Renal pelvis (tissue), 12 donors: Measurements from ENCODE around the gene IQGAP1. TPM values are rescaled to one million over a fixed set of nuclear protein-coding genes. Genes with fewer than 3 reads are reported as not detected.
"Not testable (repeated sequence)": the region's sequence is repeated elsewhere in the genome, so short reads cannot be mapped to it uniquely, and the experiment has no call there.

Source experiments
- DNase-seq: peaks from one replicate; pipeline ENCODE4 v3.0.0-alpha.2; 2013
- long read RNA-seq, 16 experiments: transcript quantifications; one replicate each; lab custom pipeline, GENCODE V29; 2026
- polyA plus RNA-seq, 3 donors: library from polyadenylated mRNA; unstranded; fragments of 120-200 nt; gene quantifications; one replicate each; pipeline ENCODE4 v1.2.1, GENCODE V29; 2013; ENCODE audit not compliant: insufficient read length in 3 of 3

Gene IQGAP1, protein sequence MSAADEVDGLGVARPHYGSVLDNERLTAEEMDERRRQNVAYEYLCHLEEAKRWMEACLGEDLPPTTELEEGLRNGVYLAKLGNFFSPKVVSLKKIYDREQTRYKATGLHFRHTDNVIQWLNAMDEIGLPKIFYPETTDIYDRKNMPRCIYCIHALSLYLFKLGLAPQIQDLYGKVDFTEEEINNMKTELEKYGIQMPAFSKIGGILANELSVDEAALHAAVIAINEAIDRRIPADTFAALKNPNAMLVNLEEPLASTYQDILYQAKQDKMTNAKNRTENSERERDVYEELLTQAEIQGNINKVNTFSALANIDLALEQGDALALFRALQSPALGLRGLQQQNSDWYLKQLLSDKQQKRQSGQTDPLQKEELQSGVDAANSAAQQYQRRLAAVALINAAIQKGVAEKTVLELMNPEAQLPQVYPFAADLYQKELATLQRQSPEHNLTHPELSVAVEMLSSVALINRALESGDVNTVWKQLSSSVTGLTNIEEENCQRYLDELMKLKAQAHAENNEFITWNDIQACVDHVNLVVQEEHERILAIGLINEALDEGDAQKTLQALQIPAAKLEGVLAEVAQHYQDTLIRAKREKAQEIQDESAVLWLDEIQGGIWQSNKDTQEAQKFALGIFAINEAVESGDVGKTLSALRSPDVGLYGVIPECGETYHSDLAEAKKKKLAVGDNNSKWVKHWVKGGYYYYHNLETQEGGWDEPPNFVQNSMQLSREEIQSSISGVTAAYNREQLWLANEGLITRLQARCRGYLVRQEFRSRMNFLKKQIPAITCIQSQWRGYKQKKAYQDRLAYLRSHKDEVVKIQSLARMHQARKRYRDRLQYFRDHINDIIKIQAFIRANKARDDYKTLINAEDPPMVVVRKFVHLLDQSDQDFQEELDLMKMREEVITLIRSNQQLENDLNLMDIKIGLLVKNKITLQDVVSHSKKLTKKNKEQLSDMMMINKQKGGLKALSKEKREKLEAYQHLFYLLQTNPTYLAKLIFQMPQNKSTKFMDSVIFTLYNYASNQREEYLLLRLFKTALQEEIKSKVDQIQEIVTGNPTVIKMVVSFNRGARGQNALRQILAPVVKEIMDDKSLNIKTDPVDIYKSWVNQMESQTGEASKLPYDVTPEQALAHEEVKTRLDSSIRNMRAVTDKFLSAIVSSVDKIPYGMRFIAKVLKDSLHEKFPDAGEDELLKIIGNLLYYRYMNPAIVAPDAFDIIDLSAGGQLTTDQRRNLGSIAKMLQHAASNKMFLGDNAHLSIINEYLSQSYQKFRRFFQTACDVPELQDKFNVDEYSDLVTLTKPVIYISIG (N-terminal part only)
- 100 to 1,000 TPM; 127 to 186 (median 167) TPM for polyA plus RNA-seq
- long read RNA-seq, donor 1, partial matches to known transcripts = 34 of 37 reads
- long read RNA-seq, donor 1, other reads (novel, unspliced or antisense) = 0 of 37 reads
- long read RNA-seq, donor 2, full-length matches to known transcripts = 8 of 36 reads
- long read RNA-seq, donor 2, partial matches to known transcripts = 28 of 36 reads
- long read RNA-seq, donor 2, other reads (novel, unspliced or antisense) = 0 of 36 reads
- long read RNA-seq, donor 3, full-length matches to known transcripts = 11 of 88 reads
- long read RNA-seq, donor 3, partial matches to known transcripts = 77 of 88 reads
- long read RNA-seq, donor 3, other reads (novel, unspliced or antisense) = 0 of 88 reads
- long read RNA-seq, donor 4, full-length matches to known transcripts = 6 of 23 reads
- long read RNA-seq, donor 4, partial matches to known transcripts = 17 of 23 reads
- long read RNA-seq, donor 4, other reads (novel, unspliced or antisense) = 0 of 23 reads
- long read RNA-seq, donor 5, partial matches to known transcripts = 21 of 25 reads
- long read RNA-seq, donor 5, other reads (novel, unspliced or antisense) = 0 of 25 reads
- long read RNA-seq, donor 6, full-length matches to known transcripts = 6 of 30 reads
- long read RNA-seq, donor 6, partial matches to known transcripts = 24 of 30 reads
- long read RNA-seq, donor 6, other reads (novel, unspliced or antisense) = 0 of 30 reads
- long read RNA-seq, donor 7, full-length matches to known transcripts = 15 of 63 reads
- long read RNA-seq, donor 7, partial matches to known transcripts = 48 of 63 reads
- long read RNA-seq, donor 7, other reads (novel, unspliced or antisense) = 0 of 63 reads
- long read RNA-seq, donor 8, partial matches to known transcripts = 0 of 3 reads
- long read RNA-seq, donor 8, other reads (novel, unspliced or antisense) = 0 of 3 reads
- long read RNA-seq, donor 9, partial matches to known transcripts = 66 of 72 reads
- long read RNA-seq, donor 9, other reads (novel, unspliced or antisense) = 0 of 72 reads
- long read RNA-seq, donor 10, partial matches to known transcripts = 37 of 44 reads
- long read RNA-seq, donor 10, other reads (novel, unspliced or antisense) = 0 of 44 reads
- long read RNA-seq, donor 11, full-length matches to known transcripts = 8 of 28 reads
- long read RNA-seq, donor 11, partial matches to known transcripts = 20 of 28 reads
- long read RNA-seq, donor 11, other reads (novel, unspliced or antisense) = 0 of 28 reads
- long read RNA-seq, donor 12, partial matches to known transcripts = 60 of 66 reads
- long read RNA-seq, donor 12, other reads (novel, unspliced or antisense) = 0 of 66 reads
- long read RNA-seq, donor 13, partial matches to known transcripts = 17 of 23 reads
- long read RNA-seq, donor 13, other reads (novel, unspliced or antisense) = 0 of 23 reads
- long read RNA-seq, donor 14 = 0 reads
- long read RNA-seq, donor 15 = 0 reads
- long read RNA-seq, donor 16, partial matches to known transcripts = 65 of 70 reads
- long read RNA-seq, donor 16, other reads (novel, unspliced or antisense) = 0 of 70 reads

DNA sequence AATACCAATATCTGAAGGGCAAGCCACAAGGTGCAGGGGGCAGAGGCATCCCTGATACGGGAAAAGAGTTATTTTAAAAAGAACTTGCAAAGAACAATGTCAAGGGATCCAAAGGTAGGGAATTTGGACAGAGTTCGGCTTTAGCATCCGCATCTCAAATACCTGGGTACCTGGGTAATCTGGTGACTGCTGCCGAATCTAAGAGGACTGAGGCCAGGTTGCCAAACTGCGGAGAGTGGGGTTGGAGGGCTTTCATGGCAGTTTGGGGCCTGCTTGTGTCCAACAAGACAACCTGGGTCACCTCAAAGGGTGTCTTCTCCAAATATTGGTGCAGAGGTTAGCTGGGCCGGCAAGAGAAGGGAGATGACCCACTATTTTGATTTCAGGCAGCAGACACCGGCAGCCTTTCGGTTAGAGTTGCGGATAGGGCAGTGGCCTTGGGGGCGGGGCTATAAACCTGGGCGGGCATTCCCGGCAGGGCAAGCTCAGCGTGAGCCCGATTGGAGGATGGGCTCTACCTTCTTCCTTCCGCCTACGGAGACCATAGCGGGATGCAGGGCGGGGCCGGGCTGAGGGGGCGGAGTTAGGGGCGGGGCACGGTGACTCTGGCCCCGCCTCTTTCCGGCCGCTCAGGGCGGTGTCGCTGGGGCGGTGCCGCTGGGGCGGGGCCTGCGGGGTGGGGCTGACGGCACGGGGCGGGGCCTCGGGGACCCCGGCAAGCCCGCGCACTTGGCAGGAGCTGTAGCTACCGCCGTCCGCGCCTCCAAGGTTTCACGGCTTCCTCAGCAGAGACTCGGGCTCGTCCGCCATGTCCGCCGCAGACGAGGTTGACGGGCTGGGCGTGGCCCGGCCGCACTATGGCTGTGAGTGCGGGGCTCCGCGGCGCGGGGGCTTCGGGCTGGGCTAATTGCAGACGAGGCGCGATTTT lies at the start of gene IQGAP1:
IQGAP1 (plus strand) TSS at position 709 of the 928 bp plus-strand sequence; CDS start at position 809, 100 bp downstream.
- peak; percentile 93 for DNase-seq

- no peak for DNase-seq
Measured at GRCh38 chr15:90338532-90338931, 49.5 kb upstream of the IQGAP1 start.

DNA sequence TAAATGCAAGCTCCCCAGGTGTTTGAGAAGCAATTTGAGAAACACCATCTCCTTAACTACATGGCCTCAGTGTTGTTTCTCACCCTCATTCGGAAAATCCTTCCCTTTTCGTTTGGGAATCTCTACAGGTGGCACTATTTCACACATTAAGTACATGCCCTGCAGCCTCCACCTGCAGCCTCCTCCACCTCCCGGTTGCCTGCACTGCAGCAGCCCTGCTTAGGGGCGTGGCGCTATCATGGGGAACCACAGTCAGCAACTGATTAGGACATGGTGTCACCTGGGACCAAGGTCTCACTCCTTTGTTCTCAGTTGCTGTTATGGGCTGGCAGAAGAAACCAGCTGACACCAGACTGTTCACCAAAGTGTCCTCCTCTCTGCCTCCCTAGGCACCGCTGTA lies 47.7 kb upstream of the IQGAP1 start:
- no peak for DNase-seq

DNA sequence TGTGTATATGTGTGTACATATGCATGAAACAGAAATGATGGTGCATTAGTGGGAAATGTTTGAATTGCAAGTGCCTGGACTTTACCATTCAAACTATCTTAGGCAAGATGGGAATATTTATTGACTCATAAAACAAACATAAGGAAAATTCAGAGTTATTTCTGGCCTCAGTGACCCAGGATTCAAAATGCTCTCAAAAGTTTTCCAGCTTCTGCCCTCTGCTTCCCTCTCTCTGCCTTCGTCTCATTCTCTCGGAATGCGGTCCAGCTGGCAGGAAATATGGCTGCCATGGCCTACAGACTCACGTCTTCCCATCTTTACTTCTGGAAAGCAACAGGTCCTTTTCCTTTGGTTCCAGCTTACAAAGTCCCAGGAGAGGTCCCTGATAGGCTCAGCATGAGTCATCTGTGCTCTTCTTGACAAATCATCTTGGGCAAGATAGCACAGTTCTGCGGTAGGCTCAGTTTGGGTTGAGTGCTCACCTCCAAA lies 44.7 kb upstream of the IQGAP1 start:
- DNase-seq = no peak

DNA sequence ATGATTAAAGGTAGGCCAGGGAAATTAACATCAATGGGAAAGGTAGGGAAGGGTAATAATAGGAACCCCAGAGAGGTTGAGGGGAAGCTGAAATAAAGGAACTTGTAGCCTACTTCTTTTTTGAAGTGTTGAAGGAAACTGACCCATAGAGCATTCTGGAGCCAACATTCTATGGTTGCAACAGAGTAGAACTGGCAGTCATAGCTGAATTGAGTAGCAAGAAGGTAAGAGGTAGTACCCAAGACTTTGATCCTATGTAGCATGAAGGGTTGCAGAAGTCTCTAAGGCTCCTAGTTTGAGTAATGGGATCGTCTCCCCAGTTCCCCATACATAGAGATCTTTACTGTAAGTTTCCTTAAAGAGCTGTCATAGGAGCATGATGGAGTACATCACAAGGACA lies 43.4 kb upstream of the IQGAP1 start:
- DNase-seq = no peak

GRCh38 chr15:90345857-90346256 lies 42.2 kb upstream of the IQGAP1 start:
- DNase-seq = no peak

- not testable (repeated sequence) for DNase-seq
Measured at GRCh38 chr15:90347431-90348065, 40.5 kb upstream of the IQGAP1 start.

- no peak for DNase-seq
Measured at GRCh38 chr15:90348456-90348855, 39.6 kb upstream of the IQGAP1 start.

- no peak for DNase-seq
Measured at GRCh38 chr15:90349072-90349471, 39.0 kb upstream of the IQGAP1 start.

DNA sequence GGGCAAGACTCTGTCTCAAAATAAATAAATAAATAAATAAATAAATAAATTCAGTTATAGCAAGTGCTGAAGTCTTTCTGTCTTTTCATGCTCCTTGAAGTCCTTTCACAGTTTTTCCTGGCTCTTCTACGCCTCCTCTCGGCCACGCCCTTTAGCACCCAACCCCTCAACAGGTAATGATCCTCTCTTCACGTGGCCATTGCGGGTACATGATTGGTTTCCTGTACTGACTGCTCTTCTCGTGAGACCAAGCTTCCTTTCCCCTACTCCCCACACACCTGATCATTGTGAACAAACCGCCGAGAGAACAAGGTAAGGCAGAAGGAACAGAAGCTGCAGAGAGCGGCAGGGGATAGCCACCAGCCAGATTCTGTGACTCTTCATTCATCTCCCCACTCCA lies 38.2 kb upstream of the IQGAP1 start:
- DNase-seq = no peak

- DNase-seq = no peak
Measured at GRCh38 chr15:90351479-90352106, 36.4 kb upstream of the IQGAP1 start.

- peak; percentile 97 for DNase-seq
Measured at GRCh38 chr15:90352107-90352893, 35.7 kb upstream of the IQGAP1 start, which contains the start of gene ZNF774. TSS of gene ZNF774 (plus strand) at chr15:90352284. CDS start at chr15:90354661, 2,377 bp downstream.

DNA sequence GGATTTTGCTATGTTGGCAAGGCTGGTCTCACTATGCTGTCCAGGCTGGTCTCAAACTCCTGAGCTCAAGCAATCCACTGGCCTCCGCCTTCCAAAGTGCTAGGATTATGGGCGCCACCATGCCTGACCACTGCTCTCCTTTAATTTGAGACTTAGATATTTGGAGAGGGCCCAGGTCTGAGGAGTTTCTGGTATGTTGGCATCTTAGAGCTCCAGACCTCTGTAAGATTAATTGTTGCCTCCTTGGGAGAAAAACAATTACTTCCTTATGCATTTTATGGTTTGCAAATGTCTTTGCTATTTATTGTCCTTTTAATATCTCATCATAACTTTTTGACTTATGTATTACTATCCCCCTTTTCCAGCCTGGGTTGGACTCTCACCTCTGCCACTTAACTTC lies 33.1 kb upstream of the IQGAP1 start:
- no peak for DNase-seq

- DNase-seq = no peak
Measured at GRCh38 chr15:90358124-90359033, 29.7 kb upstream of the IQGAP1 start.
